Measurements from ENCODE around the gene HNRNPH3.

- TF ChIP-seq CTCF (IDR thresholded peaks at IDR 0.05): no peak
- TF ChIP-seq POLR2A (IDR thresholded peaks at IDR 0.05): no peak
Observed at GRCh38 chr10:68353537-68353936, 21.7 kb downstream of the HNRNPH3 start.
